ENCODE results near the gene MROH8.
"Not testable (repeated sequence)": the region's sequence is repeated elsewhere in the genome, so short reads cannot be mapped to it uniquely, and the experiment has no call there.

GRCh38 chr20:37126290-37126689 is 53.1 kb downstream of the MROH8 start:
- not testable (repeated sequence) for TF ChIP-seq CTCF, POLR2A (IDR thresholded peaks at IDR 0.05)
